Globus pallidus (tissue), 1 donor: ENCODE data around the gene ADAMTS16.
A peak's percentile ranks its signal among the peaks of the same experiment; 100 is the strongest.

Experiments
- DNase-seq: peaks from one replicate; pipeline ENCODE4 v3.0.0-alpha.2; 2015; ENCODE audit warnings: low spot score

ADAMTS16 gene

DNA sequence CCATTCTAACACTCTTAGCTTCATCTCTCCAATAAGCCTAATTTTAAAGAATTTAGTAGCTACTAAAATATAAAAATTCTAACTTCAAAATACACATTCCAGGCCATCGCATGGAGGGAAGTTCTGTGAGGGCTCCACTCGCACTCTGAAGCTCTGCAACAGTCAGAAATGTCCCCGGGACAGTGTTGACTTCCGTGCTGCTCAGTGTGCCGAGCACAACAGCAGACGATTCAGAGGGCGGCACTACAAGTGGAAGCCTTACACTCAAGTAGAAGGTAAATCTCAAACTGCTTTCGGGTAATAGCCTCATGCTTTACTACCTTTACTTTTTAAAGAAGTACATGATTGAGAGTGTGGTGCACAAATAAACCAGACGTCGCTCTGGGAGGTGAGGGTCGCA, 94.8 kb downstream of the ADAMTS16 start:
- no peak for DNase-seq

DNA sequence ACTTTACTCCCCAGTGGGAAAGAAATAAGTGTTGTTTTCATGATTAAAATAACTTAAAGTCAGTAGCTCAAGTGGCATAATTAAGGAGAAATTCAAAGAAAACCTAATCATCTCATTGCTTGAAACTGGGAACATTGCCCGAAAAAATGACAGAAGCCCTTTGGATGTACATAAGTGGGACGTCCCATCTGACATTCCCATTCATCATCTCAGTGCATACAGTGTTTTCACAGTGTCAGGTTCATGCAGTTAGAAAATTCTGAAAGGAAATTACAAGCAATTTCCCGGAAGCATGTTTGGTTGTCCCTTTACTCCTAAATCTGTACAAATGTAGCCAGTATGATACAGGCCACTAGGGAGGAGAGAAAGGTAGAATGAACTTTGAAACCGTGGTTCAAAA, 95.6 kb downstream of the ADAMTS16 start:
- DNase-seq: no peak

GRCh38 chr5:5239191-5239590, 99.1 kb downstream of the ADAMTS16 start:
- no peak for DNase-seq

GRCh38 chr5:5240234-5240633, 100.1 kb downstream of the ADAMTS16 start:
- no peak for DNase-seq

- DNase-seq: no peak
Measured at GRCh38 chr5:5242056-5242455, 101.9 kb downstream of the ADAMTS16 start.

DNA sequence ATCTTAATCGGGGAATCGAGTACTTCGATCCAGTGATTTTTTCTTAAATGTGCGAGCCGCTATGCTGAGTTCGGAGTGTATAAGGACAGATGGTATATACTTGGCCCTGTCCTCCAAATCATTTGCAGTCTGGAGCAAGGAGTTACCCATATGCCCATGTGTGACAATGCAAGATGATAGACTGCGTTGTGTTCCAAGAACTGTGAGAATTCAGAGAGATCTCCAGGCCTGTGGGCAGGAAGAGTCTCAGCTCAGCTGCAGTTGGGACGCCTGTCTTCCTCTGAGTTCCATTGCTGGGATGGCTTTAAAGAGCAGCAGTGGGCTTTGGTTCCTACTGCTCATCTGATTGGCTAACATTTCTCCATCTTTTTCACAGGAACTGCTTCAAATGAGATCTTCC, 106.6 kb downstream of the ADAMTS16 start:
- no peak for DNase-seq

DNA sequence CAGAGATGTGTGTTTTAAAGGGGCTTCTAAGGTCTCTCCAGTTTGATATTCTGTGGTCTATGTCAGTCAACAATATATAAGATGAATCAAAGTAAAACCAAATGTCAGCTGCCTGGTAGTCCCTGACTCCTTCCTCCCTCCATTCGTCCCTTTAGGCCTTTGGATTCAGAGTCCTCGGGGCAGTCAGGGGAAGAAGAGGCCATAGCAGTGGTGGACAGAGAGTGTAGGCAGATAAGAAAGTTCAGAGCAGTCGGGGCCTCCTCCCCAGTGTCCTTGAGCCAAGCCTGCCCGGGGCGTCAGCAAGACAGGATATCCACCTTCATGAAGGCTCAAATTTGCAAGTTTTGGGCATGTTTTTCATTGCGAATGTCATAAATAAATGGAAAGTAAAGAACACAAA, 110.6 kb downstream of the ADAMTS16 start:
- no peak for DNase-seq

DNA sequence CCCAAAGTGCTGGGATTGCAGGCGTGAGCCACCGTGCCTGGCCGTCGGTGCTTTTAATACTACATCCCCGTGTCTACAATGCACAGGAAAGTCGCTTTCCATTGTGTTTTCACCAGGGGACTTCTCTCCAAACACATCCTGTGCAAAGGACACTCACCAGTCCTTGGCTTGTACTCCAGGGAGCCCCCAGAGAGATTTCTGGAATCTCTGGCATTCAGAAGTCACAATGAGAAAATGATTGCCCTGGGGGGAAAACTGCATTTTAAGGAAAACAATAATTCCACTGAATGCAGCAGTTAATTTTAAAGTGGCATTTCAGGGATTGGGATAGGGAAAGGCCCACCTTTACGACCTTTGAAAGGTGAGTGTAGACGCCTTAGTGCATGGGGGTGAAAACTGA, 112.0 kb downstream of the ADAMTS16 start:
- DNase-seq: no peak

- DNase-seq: no peak
Measured at GRCh38 chr5:5257353-5257752, 117.2 kb downstream of the ADAMTS16 start.

DNA sequence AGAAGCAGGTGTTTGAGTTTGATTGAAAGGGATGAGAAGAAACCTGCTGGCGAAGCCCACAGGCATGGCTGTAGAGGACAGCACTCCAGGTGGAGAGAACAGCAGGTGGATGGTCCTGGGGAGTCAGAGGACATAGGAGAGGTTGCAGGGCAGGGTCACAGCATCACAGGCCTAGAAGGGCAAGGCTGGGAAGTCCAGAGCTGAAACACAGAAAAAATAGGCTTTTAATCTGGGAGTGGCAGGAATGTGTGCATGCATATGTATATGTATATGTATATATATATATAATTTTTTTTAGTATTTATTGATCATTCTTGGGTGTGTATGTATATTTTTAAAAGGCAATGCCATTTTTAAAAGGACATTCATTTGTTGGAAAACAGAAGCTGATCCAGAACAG, 118.4 kb downstream of the ADAMTS16 start:
- no peak for DNase-seq

DNA sequence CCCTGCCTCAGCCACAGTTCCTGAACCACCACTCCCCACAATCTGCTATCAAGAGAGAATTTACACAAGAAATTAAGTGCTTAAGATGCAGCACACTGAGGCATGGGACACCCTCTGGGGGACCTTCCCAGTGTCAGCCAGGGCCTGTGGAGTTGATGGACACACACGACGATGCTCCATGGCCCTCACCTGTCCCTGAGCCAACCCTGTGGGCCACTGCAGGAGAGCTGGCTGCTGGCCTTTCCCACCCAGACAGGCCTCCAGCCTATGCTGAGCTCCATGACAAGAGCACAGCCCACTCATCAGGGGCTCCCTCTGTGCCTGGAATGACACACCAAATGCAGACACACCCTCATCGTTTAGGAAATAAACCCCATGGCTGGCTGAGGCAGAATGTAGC, 124.6 kb downstream of the ADAMTS16 start:
- no peak for DNase-seq

DNA sequence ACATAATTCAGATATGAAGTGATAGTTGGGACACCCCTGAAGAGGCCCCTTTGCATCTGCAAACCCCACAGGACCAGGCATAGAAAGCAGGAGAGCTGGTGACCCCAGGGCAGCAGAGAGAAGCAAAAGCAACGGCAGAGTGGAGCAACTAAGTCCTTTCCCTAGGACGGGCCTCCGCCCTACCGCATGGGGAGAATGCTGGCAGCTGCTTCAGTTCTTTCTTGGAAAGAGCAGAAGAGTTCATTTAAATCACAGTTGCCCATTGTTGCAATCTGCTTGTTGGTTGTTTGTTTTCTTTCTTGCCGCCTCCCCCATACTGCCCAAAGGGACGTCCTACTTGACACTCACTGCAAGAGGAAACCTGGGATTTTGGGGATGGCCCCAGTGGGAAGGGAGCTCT, 126.2 kb downstream of the ADAMTS16 start:
- DNase-seq: no peak

DNA sequence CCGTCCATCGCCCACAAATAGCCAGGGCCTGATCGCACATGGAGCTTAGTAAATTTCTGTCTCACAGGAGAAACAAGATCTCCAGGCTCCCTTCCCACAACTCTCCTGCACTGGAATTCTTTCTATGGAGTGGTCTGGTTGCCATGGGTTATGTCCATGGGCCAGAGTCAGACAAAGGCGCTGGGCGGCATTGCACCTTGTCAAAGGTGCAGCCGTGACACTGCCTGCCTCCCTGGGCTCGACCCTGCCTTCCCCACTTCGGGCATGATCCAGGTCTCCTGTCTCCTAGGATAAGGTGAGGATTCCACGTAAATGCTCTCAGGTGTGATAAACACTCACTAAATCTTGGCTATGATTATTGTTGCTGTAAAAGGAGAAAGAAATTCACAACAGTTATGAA, 130.0 kb downstream of the ADAMTS16 start:
- DNase-seq: no peak

GRCh38 chr5:5270958-5271785, 131.0 kb downstream of the ADAMTS16 start:
- DNase-seq: peak; percentile 48

DNA sequence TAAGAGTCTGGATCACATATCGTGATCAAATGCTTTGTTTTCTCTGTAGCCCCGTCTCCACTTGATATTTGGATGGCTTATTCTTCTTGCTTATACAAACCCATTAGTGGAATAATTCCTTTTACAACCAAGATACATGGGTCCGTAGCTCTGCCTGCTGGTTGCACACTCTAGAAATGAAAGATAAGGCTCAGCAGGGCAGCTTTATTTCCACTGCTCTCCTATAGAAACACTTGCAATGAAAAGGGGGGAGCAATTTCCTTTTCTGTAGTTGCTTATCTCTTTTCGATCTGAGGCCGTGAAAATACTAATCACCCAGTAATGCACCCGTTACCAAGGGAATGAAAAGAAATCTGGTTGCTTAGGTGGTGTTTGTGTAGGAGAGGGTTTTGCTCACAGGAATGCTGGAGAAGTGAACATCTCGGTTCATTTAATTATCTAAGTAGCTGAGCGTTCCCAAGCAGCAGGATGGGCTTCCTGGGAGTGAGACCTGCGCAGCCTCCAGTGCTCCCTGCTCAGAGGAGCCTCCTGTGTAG, 131.7 kb downstream of the ADAMTS16 start:
- DNase-seq: no peak

- DNase-seq: no peak
Measured at GRCh38 chr5:5273398-5273797, 133.3 kb downstream of the ADAMTS16 start.

GRCh38 chr5:5273976-5274375, 133.8 kb downstream of the ADAMTS16 start:
- no peak for DNase-seq

GRCh38 chr5:5275211-5275610, 135.1 kb downstream of the ADAMTS16 start:
- DNase-seq: no peak

DNA sequence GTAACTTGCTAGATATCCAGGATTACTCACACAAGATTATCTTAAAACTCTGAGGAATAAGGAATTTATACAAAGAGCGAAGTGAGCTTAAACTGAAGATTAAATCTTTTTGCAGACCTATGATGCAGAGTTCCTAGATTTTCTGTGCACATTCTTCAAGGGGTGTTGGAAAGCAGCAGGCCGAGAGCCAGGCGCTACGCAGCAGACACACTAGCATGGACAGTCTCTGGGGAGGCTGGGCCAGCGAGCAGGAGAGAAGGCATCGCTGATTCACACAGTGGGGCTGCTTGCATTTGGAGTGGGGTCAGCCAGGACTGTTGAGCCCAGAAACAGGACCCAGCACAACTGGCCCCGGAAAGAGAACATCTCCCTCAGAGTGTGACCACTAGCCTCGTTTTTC, 136.3 kb downstream of the ADAMTS16 start:
- DNase-seq: no peak

DNA sequence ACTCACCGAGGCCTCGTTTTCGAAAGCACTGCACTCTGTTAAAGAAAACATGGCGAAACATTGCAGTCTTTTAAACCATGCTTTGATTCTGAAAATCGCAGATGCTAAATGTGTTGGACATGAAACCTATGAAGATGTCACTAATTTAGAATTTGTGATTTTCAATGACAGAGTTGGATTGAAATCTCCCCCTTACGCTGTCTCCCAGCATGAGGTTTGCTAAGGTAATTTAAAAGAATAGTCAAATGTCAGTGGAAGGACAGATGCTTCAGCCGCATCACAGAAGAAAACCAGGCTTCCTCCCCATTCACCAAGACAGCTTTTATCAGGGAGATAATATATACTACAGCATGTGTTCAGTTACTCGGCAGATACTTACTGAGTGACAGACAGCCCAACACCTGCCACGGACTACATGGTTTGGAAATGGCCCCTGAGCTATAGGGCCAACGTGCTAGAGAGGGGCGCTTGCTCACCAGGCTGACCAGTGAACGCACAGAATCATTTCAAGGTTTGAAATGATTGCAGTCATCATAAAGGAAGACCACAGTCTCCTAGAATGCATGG, 136.9 kb downstream of the ADAMTS16 start:
- no peak for DNase-seq

DNA sequence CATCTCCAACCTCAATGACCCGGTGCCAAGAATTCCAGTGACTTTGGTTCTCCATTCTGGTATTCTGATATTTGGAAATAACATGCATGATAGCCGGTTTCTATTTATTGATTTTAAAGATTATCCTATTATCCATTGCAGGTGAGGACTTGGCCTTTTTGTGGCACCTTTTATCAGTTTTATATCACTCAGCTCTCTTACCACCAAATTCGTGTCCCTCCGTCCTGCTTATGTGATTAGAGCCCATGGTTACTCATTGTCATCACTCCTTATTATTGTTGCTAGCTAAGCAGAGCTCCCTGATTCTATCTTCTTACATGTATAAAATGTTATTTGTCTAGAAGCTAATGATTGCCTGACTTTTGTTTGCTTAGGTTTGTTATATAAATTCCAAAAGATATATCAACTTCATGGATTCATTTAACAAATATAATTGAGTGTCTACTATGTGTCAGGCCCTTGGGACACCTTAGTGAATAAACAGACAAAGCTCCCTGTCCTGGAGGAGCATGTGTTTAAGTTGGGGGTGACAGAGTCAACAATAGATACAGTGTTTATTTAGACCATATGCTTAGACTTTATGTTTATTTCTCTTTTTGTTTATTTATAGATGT, 138.2 kb downstream of the ADAMTS16 start:
- no peak for DNase-seq

DNA sequence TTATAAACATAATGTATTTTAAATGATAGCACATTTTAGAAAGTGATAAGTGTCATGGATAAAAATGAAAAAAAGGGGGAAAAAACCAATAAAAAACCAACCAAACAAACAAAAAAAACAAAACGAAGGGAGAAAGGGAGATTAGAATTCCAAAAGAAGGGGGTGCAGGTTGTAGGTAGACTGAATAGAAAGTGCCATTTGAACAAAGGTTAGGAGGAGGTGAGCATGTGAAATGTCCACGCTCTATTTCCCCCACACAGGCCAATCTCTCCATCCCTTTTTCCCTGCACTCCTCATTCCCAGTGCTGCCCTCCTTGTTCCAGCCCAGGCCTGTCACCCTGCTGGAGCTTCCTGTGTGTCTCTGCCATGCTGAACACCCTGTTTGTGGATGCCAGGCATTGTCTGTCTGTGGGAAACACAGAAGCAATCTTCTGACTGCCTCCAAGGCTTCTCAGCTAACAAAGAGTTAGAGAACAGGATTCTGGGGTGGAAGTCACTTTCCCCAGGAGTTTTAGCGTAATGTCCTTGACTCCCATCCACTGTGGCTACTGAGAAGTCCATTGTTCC, 138.8 kb downstream of the ADAMTS16 start:
- no peak for DNase-seq

DNA sequence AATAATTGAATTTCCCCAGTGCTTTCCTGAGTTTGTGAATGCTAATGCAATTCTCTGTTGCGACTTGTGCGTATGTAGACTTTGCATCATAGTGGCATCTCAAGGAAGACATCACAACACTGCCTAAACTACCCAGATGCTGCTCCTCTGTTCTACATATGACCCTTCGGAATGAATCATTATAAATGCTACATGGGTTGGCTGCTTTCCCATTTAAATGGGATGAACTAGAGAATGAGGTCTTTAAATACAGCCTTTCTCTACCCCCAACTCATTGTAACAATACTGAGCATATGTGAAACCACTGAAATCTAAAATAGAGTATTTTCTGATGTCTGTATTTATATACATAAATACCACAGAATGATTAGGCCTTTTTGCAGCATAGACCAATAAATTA, 145.8 kb downstream of the ADAMTS16 start:
- no peak for DNase-seq
